Measurements from ENCODE around the gene ORM1.
A peak's percentile ranks its signal among the peaks of the same experiment; 100 is the strongest.
"Not testable (repeated sequence)": the region's sequence is repeated elsewhere in the genome, so short reads cannot be mapped to it uniquely, and the experiment has no call there.

ORM1 gene

DNA sequence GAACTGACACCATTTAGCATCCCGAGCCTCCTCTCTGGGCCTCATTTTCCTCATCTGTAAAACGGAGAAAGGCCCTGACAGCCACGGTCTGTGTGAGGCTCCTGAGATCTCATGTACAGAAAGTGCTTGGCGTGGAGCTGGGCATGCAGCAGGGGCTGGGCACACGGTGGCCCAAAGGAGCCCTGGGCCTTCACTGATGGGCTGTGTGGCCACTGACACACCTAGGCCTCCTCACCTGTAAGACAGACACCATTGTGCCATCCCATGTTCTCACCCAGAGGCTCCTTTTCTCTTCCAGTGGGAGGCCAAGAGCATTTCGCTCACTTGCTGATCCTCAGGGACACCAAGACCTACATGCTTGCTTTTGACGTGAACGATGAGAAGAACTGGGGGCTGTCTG is 1.6 kb downstream of the ORM1 start:
- Mint-ChIP-seq H3K36me3 (no peaks in the 10 kb centered on the region), H3K9me3 (no peaks in the 10 kb centered on the region), H3K27me3 (no peaks in the 10 kb centered on the region), H3K4me3 (no peak overlapping the region), H3K4me1 (no peaks in the 10 kb centered on the region), H3K27ac (no peak overlapping the region)

DNA sequence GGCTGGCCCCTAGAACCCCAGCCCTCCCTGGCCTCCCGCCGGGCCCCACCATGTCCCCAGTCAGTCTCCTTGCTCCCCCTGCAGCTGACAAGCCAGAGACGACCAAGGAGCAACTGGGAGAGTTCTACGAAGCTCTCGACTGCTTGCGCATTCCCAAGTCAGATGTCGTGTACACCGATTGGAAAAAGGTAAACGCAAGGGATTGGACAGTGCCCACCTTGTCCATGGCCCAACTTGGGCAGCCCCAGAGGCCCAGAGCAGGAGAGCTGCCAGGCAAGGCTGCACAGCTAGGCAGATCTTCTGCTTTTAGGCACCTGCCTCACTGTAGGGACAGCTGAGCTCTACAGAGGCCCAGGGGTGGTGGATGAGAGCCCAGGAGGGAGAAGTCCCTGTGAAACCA is 2.1 kb downstream of the ORM1 start:
- H3K36me3 Mint-ChIP-seq, H3K9me3 Mint-ChIP-seq, H3K27ac Mint-ChIP-seq, H3K27me3 Mint-ChIP-seq, H3K4me1 Mint-ChIP-seq, H3K4me3 Mint-ChIP-seq: not testable (repeated sequence)

DNA sequence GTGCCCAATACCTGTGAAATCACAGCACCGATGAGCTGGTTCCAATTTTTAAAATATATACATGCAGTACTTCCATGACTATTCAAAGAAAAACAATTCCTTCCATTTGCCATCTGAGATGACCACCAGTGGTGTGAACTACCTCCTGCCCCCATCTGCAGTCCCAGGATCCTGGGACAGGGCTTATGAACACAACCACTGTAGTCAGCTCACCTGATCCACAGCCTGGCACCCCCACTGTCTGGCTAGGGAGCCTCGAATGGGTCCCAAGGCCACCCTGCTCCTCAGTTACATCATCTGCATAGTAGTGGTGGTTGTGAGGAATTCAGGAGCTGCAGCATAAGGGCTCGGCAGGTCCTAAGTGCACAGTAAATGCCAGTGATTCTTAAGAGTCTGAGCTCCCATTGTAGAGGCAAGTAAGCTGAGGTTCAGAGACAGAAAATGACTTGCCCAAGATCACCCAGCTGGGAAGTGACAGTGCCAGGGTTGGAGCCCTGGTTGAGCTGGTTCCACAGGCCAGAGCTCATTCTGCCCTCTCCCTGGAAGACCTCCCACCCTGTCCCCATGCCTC is 2.9 kb downstream of the ORM1 start:
- not testable (repeated sequence) for H3K9me3 Mint-ChIP-seq, H3K4me1 Mint-ChIP-seq, H3K27ac Mint-ChIP-seq, H3K27me3 Mint-ChIP-seq, H3K4me3 Mint-ChIP-seq, H3K36me3 Mint-ChIP-seq

DNA sequence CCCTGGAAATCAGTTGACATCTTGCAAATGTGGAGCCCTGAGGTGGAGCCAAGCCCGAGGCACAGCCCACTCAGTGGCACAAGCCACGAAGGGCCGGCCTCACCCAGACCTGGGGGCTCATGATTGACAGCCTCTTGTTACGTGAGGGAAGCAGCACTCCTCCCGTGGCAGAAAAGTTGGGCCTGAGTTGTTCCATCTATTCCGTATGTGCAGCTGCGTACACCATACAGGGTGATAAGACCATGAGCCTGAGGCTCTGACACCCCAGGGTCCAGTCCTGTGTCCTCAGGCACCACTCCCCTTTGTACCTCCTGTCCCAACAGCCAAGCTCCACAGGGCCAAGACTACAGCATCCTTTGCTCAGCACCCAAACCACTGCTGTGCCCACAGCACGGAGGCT is 4.9 kb downstream of the ORM1 start:
- Mint-ChIP-seq H3K36me3 (no peaks in the 10 kb centered on the region), H3K9me3 (no peaks in the 10 kb centered on the region), H3K4me1 (peaks cover 5% of the 10 kb centered on the region), H3K4me3 (no peak overlapping the region), H3K27ac (no peak overlapping the region), H3K27me3 (no peaks in the 10 kb centered on the region)

DNA sequence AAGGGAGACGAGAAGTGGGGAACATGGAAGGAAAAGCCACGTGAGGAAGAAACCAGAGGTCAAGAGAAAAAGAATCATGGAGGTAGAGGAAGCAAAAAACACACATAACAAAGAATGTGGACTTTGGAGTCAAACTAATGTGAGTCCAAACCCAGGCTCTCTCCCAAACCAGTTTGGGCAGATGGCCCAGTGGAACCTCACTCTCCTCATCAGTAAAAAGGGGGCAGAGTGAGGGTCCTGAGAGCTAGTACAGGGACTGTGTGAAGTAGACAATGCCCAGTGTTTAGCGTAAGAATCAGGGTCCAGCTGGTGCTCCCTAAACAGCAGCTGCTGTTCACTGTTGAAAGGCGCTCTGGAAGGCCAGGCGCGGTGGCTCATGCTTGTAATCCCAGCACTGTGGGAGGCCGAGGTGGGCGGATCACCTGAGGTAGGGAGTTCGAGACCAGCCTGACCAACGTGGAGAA is 5.5 kb downstream of the ORM1 start:
- not testable (repeated sequence) for H3K4me1 Mint-ChIP-seq, H3K36me3 Mint-ChIP-seq, H3K27ac Mint-ChIP-seq

DNA sequence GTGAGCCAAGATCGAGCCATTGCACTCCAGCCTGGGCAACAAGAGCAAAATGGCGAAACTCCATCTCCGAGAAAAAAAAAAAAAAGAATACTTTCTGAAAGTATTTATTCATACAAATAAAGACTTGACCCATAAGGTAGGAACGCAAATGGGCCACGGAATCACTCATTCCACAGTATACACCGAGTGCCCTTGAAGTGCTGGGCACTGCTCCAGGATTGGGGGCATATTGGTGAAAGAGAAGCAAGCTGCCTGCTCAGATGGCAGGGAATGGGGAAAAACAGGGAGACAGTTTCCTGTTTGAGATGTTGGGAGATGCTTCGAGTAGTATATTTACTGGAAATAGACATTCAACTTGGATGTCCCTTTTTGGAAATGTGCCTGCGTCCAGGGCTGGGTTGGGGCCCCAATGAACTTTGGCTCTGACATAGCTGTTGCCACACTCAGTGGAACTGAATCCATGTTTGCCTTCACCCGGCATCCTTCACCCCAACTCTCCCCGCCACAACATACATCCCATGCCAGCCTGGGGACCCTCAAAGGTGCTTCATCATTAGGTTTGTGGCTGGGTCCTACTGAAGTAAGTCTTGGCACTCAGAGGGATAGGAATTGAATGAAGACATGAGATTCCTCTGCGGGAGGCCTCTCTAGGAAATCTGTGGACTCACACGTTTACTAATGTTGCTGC is 6.2 kb downstream of the ORM1 start:
- not testable (repeated sequence) for H3K27ac Mint-ChIP-seq, H3K36me3 Mint-ChIP-seq, H3K4me3 Mint-ChIP-seq

More for the DNA sequence above, 5.5 kb downstream of the ORM1 start:
- H3K9me3 Mint-ChIP-seq, H3K4me3 Mint-ChIP-seq, H3K27me3 Mint-ChIP-seq: not testable (repeated sequence)

DNA sequence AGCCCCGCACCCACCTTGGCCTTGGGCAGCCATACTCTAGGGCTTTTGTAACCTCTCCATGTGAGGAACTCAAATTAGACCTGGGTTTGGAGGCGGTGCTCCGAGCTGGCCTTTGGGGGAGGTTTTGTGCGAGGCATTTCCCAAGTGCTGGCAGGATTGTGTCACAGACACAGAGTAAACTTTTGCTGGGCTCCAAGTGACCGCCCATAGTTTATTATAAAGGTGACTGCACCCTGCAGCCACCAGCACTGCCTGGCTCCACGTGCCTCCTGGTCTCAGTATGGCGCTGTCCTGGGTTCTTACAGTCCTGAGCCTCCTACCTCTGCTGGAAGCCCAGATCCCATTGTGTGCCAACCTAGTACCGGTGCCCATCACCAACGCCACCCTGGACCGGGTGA is 6.7 kb downstream of the ORM1 start, which contains the start of gene ORM2:
Gene ORM2 (plus strand): TSS at position 245 of the 398 bp plus-strand sequence. CDS start 36 bp downstream, at position 281.
- not testable (repeated sequence) for H3K27me3 Mint-ChIP-seq, H3K4me3 Mint-ChIP-seq, H3K36me3 Mint-ChIP-seq, H3K4me1 Mint-ChIP-seq, H3K9me3 Mint-ChIP-seq
- H3K27ac Mint-ChIP-seq, result peak within 1 kb of the TSS; percentile 90

More for the DNA sequence above, 6.2 kb downstream of the ORM1 start:
- not testable (repeated sequence) for H3K9me3 Mint-ChIP-seq, H3K27me3 Mint-ChIP-seq, H3K4me1 Mint-ChIP-seq

DNA sequence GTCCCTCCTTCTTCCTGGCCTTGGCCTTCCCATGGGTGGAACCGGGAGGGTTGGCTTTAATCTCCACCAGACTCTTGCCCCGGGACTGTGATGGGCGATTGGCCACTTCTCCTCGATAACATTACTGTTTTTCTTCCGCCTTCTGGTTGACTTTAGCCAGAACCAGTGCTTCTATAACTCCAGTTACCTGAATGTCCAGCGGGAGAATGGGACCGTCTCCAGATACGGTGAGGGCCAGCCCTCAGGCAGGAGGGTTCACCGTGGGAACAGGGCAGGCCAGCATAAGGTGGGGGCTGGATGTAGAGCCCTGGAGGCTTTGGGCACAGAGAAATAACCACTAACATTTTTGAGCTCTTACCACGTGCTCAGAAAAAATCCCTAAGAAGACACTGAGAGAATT is 7.7 kb downstream of the ORM1 start:
- Mint-ChIP-seq H3K9me3 (no peaks in the 10 kb centered on the region), H3K27me3 (no peaks in the 10 kb centered on the region), H3K4me1 (peaks cover 9% of the 10 kb centered on the region), H3K36me3 (peaks cover 3% of the 10 kb centered on the region), H3K27ac (peak overlapping the region; percentile 90), H3K4me3 (no peak overlapping the region)

DNA sequence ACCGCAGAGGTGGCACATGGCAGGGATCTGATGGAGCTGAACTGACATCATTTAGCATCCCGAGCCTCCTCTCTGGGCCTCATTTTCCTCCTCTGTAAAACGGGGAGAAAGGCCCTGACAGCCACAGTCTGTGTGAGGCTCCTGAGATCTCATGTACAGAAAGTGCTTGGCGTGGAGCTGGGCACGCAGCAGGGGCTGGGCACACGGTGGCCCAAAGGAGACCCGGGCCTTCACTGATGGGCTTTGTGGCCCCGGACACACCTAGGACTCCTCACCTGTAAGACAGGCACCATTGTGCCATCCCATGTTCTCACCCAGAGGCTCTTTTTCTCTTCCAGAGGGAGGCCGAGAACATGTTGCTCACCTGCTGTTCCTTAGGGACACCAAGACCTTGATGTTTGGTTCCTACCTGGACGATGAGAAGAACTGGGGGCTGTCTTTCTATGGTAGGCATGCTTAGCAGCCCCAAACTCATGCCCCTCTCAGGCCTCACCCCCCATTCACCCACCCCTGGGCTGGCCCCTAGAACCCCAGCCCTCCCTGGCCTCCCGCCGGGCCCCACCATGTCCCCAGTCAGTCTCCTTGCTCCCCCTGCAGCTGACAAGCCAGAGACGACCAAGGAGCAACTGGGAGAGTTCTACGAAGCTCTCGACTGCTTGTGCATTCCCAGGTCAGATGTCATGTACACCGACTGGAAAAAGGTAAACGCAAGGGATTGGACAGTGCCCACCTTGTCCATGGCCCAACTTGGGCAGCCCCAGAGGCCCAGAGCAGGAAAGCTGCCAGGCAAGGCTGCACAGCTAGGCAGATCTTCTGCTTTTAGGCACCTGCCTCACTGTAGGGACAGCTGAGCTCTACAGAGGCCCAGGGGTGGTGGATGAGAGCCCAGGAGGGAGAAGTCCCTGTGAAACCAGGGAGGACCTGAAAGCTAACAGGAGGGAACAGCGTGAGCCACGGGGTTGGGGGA is 8.6 kb downstream of the ORM1 start:
- H3K9me3 Mint-ChIP-seq, H3K27me3 Mint-ChIP-seq, H3K4me1 Mint-ChIP-seq, H3K36me3 Mint-ChIP-seq, H3K4me3 Mint-ChIP-seq: not testable (repeated sequence)
- H3K27ac Mint-ChIP-seq, result peak overlapping the region; percentile 90

DNA sequence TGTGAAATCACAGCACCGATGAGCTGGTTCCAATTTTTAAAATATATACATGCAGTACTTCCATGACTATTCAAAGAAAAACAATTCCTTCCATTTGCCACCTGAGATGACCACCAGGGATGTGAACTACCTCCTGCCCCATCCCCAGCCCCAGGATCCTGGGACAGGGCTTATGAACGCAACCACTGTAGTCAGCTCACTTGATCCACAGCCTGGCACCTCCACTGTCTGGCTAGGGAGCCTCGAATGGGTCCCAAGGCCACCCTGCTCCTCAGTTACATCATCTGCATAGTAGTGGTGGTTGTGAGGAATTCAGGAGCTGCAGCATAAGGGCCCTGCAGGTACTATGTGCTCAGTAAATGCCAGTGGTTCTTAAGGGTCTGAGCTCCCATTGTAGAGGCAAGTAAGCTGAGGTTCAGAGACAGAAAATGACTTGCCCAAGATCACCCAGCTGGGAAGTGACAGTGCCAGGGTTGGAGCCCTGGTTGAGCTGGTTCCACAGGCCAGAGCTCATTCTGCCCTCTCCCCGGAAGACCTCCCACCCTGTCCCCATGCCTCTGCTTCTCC is 9.7 kb downstream of the ORM1 start:
- H3K27ac Mint-ChIP-seq, result peak overlapping the region; percentile 76
- not testable (repeated sequence) for H3K4me1 Mint-ChIP-seq, H3K36me3 Mint-ChIP-seq, H3K9me3 Mint-ChIP-seq, H3K4me3 Mint-ChIP-seq, H3K27me3 Mint-ChIP-seq

DNA sequence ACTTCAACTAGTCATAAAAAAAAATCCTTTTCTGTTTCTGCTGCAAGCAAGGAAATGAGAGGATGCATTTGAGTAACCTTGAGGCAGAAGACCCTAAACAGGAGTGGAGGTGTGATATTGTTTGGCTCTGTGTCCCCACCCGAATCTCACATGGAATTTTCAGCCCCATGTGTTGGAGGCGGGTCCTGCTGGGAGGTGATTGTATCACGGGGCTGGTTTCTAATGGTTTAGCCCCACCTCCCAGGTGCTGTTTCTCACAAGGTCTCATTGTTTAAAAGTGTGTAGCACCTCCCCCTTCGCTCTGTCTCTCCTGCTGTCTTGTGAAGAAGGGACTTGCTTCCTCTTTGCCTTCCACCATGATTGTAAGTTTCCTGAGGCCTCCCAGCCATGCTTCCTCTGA is 10.8 kb downstream of the ORM1 start:
- not testable (repeated sequence) for H3K27me3 Mint-ChIP-seq, H3K27ac Mint-ChIP-seq, H3K9me3 Mint-ChIP-seq, H3K4me3 Mint-ChIP-seq, H3K4me1 Mint-ChIP-seq, H3K36me3 Mint-ChIP-seq

DNA sequence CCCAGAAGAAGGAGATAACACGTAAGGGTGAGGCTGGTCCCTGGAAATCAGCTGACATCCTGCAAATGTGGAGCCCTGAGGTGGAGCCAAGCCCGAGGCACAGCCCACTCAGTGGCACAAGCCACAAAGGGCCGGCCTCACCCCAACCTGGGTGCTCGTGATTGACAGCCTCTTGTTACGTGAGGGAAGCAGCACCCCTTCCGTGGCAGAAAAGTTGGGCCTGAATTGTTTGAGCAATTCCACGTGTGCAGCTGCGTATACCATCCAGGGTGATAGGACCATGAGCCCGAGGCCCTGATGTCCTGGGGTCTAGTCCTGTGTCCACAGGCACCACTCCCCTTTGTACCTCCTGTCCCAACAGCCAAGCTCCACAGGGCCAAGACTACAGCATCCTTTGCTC is 11.6 kb downstream of the ORM1 start:
- H3K36me3 Mint-ChIP-seq, result peaks cover 3% of the 10 kb centered on the region
- H3K4me1 Mint-ChIP-seq, result peaks cover 9% of the 10 kb centered on the region
- H3K9me3 Mint-ChIP-seq, result no peaks in the 10 kb centered on the region
- peak overlapping the region; percentile 4 for H3K27ac Mint-ChIP-seq
- H3K27me3 Mint-ChIP-seq, result no peaks in the 10 kb centered on the region
- H3K4me3 Mint-ChIP-seq, result no peak overlapping the region

DNA sequence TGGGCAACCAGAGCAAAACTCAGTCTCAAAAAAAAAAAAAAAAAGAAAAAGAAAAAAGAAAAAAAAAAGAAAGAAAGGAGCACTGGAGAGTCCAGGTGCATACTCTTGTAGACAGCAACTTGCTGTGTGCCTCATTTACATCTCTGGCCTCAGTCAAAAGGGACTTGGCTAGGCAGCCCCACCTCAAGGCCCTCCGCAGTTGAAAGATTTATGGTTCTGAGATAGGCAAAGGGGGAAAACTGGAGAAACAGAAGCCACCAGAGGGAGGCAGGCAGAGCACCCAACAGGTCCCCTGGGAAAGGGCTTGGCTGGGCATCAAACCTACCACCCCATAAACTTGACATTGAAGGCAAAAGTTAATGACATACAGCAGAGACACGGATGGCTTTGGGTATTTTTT is 12.8 kb downstream of the ORM1 start:
- H3K4me1 Mint-ChIP-seq, result peaks cover 4% of the 10 kb centered on the region
- H3K27me3 Mint-ChIP-seq, result no peaks in the 10 kb centered on the region
- no peak overlapping the region for H3K4me3 Mint-ChIP-seq
- H3K9me3 Mint-ChIP-seq, result no peaks in the 10 kb centered on the region
- peak overlapping the region; percentile 46 for H3K27ac Mint-ChIP-seq
- peaks cover 5% of the 10 kb centered on the region for H3K36me3 Mint-ChIP-seq

DNA sequence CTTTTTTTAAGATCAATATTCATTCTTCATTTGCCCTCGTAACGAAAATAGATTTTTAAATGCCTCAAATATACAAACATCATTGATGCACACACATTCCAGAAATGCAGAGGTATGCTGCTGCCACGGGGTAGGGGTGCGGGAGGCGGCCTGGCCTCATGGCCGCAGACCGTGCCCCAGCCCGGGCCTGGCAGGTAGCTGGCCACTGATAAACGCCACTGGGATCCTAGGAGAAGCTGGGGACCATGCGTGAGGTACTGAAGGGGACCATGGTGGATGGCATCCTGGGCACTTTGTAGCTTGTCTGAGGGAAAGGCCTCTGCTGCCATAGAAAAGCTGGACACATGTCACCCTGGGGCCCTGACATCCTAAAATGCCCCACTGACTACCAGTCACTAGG is 13.3 kb downstream of the ORM1 start:
- no peaks in the 10 kb centered on the region for H3K9me3 Mint-ChIP-seq
- no peak overlapping the region for H3K27ac Mint-ChIP-seq
- peaks cover 4% of the 10 kb centered on the region for H3K4me1 Mint-ChIP-seq
- H3K27me3 Mint-ChIP-seq, result no peaks in the 10 kb centered on the region
- peaks cover 5% of the 10 kb centered on the region for H3K36me3 Mint-ChIP-seq
- H3K4me3 Mint-ChIP-seq, result no peak overlapping the region

DNA sequence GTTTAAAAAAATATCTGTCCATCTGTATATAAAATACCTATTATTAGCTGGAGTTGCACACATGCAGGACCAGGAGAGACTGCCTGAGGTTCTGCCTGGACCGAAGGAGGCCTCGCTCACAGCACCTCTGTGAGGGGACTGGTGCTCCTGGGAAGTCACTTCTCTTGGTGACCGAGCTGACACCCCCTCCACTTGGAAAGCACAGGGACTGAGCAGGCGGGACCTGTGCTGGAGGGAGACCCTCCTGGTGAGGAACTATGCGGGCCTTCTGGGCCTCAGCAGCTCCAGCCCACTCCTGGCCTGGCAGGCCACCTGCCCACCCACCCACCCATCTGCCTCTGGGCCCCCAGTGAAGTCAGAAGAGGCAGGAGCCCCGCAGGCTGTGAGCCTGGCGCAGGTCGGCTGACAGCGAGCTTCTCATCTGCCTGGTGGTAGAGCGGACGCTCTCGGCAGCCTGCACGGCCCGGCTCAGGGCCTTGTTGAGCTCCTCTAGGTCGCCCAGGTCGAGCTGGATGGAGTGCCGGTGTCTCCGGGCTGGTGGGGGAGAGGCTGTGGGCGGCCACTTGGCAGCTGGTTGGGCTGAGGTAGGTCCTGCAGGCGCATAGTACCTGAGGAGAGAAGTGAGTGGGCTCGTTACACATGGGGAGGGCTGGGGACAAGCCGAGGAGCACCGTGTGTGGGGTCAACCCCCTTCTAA is 13.9 kb downstream of the ORM1 start:
- Mint-ChIP-seq H3K27me3 (no peaks in the 10 kb centered on the region), H3K27ac (peak overlapping the region; percentile 41), H3K4me1 (peaks cover 7% of the 10 kb centered on the region), H3K36me3 (peaks cover 8% of the 10 kb centered on the region), H3K4me3 (no peak overlapping the region), H3K9me3 (no peaks in the 10 kb centered on the region)

Measured in activated naive CD4-positive, alpha-beta T cell treated with anti-CD3 and anti-CD28 coated beads, Interleukin-2, amount 50 U/mL, for 24 hours (primary cell).